Ascending aorta (tissue), 2 donors: ENCODE measurements around the gene LYPD4. TPM values are rescaled to one million over a fixed set of nuclear protein-coding genes. Genes with fewer than 3 reads are reported as not detected.
"Not testable (repeated sequence)": the region's sequence is repeated elsewhere in the genome, so short reads cannot be mapped to it uniquely, and the experiment has no call there.

Experiments used
- DNase-seq, 2 donors: peaks; one replicate each; pipeline ENCODE4 v3.0.0-alpha.2; 2019; ENCODE audit warnings: low spot score in 2 of 2
- H3K27ac ChIP-seq, 2 donors: fragments of 200-600 bp; sonication (generic); one replicate each; pipeline ENCODE4 v1.5.1; 2016 to 2017; ENCODE audit warnings: mild to moderate bottlenecking in 1 of 2
- H3K27me3 ChIP-seq: fragments of 200-600 bp; sonication (generic); one replicate; pipeline ENCODE4 v1.5.1; 2017
- H3K36me3 ChIP-seq, 2 donors: fragments of 200-600 bp; sonication (generic); one replicate each; pipeline ENCODE4 v1.5.1; 2016
- H3K4me1 ChIP-seq, 2 donors: fragments of 200-600 bp; sonication (generic); one replicate each; pipeline ENCODE4 v1.5.1; 2016 to 2017; ENCODE audit warnings: mild to moderate bottlenecking in 1 of 2
- H3K4me3 ChIP-seq, 2 donors: fragments of 200-600 bp; sonication (generic); one replicate each; pipeline ENCODE4 v1.5.1; 2016 to 2017; ENCODE audit warnings: mild to moderate bottlenecking in 1 of 2
- H3K9me3 ChIP-seq, 2 donors: fragments of 200-600 bp; sonication (generic); one replicate each; pipeline ENCODE4 v1.5.1; 2016
- CTCF ChIP-seq, 3 experiments: fragments of 200-600 bp in 2 of 3; fragments of 450-650 bp in 1 of 3; sonication (generic) in 2 of 3; IDR thresholded peaks; one replicate each; pipeline ENCODE4 v1.5.1; 2016 to 2019; ENCODE audit warnings: antibody characterized with exemption in 3 of 3, mild to moderate bottlenecking in 1 of 3, moderate library complexity in 1 of 3
- intact Hi-C: fragments of 100-400 bp; cut with DNase I; formaldehyde crosslinking; loops from one replicate; pipeline ENCODE4 v1.15.1; 2023
- total RNA-seq: library from RNA; depleted of rRNA; stranded (reverse); fragments of >200 nt; gene quantifications from one replicate; pipeline ENCODE4 v1.1.0, GENCODE V29; 2016

The LYPD4 gene
- total RNA-seq, 1 donor from 2014 or later = not detected

GRCh38 chr19:41876847-41877832, 32.7 kb upstream of the LYPD4 start, which contains the start of gene CD79A:
CD79A (plus strand) TSS chr19:41877279; CDS start chr19:41877305, 26 bp downstream.
- no peaks in the 10 kb centered on the region for H3K4me1 ChIP-seq
- H3K27ac ChIP-seq = no peak within 1 kb of the TSS
- DNase-seq = no peak
- TF ChIP-seq CTCF (IDR thresholded peaks at IDR 0.05) = no peak
- peaks cover 0 to 2% of the 10 kb centered on the region in 2 donors for H3K36me3 ChIP-seq
- no peak within 1 kb of the TSS for H3K4me3 ChIP-seq
- intact Hi-C loops = no loop called here
- no peaks in the 10 kb centered on the region for H3K9me3 ChIP-seq
- H3K27me3 ChIP-seq = no peaks in the 10 kb centered on the region

GRCh38 chr19:41875973-41876372, 31.5 kb upstream of the LYPD4 start:
- not testable (repeated sequence) for H3K27ac ChIP-seq, H3K27me3 ChIP-seq

GRCh38 chr19:41872775-41873647, 28.5 kb upstream of the LYPD4 start:
- no peaks in the 10 kb centered on the region for H3K9me3 ChIP-seq
- peak in 2 of 3 experiments; percentile 29 to 52 for TF ChIP-seq CTCF (IDR thresholded peaks at IDR 0.05)
- no peaks in the 10 kb centered on the region for H3K27me3 ChIP-seq
- no peaks in the 10 kb centered on the region for H3K4me1 ChIP-seq
- H3K36me3 ChIP-seq = peaks cover 39 to 41% of the 10 kb centered on the region in 2 donors
- H3K27ac ChIP-seq = no peak overlapping the region
- DNase-seq = no peak
- intact Hi-C loops = no loop called here
- H3K4me3 ChIP-seq = no peak overlapping the region

More at GRCh38 chr19:41875973-41876372, 31.5 kb upstream of the LYPD4 start:
- DNase-seq, H3K9me3 ChIP-seq, H3K4me1 ChIP-seq, intact Hi-C loops, H3K4me3 ChIP-seq: not testable (repeated sequence)
- peaks cover 12 to 13% of the 10 kb centered on the region in 2 donors for H3K36me3 ChIP-seq

- Histone ChIP-seq H3K9me3 (no peaks in the 10 kb centered on the region), H3K27ac (no peak overlapping the region), H3K4me1 (no peaks in the 10 kb centered on the region), H3K4me3 (no peak overlapping the region), H3K36me3 (peaks cover 45 to 47% of the 10 kb centered on the region in 2 donors), H3K27me3 (no peaks in the 10 kb centered on the region)
- intact Hi-C loops = no loop called here
- no peak for TF ChIP-seq CTCF (IDR thresholded peaks at IDR 0.05)
- no peak for DNase-seq
Measured at GRCh38 chr19:41872384-41872774, 27.9 kb upstream of the LYPD4 start.

- intact Hi-C loops = no loop called here
- no peaks in the 10 kb centered on the region for H3K27me3 ChIP-seq
- H3K27ac ChIP-seq = no peak overlapping the region
- H3K36me3 ChIP-seq = peaks cover 51% of the 10 kb centered on the region in 2 donors
- no peak overlapping the region for H3K4me3 ChIP-seq
- no peak for DNase-seq
- no peaks in the 10 kb centered on the region for H3K4me1 ChIP-seq
- H3K9me3 ChIP-seq = no peaks in the 10 kb centered on the region
- TF ChIP-seq CTCF (IDR thresholded peaks at IDR 0.05) = no peak
Measured at GRCh38 chr19:41871573-41872383, 27.3 kb upstream of the LYPD4 start.
